Measurements from ENCODE around the gene FSD1.

DNA sequence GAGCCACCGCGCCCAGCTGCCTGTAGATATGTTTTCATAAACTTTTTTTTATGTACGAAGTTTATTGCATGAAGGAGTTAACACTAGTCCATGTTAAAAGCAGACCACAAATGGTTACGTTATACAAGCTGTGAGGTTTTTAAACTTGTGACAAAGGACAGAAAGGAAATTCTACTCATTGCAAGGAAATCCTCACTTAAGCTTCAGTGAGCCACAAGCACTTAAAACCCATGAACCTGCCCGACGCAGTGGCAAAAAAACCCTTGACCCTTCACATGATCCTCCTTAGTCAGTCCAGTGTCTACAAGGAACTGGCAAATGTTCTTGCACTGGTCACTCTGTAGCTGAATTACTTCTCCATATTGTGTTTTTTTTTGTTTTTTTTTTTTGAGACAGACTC is 43.1 kb downstream of the FSD1 start:
- TF ChIP-seq CEBPB (IDR thresholded peaks at IDR 0.05) = no peak
- TF ChIP-seq YY1 (IDR thresholded peaks at IDR 0.05; ENCODE audit: low read depth) = no peak
- TF ChIP-seq, protein P1, sequence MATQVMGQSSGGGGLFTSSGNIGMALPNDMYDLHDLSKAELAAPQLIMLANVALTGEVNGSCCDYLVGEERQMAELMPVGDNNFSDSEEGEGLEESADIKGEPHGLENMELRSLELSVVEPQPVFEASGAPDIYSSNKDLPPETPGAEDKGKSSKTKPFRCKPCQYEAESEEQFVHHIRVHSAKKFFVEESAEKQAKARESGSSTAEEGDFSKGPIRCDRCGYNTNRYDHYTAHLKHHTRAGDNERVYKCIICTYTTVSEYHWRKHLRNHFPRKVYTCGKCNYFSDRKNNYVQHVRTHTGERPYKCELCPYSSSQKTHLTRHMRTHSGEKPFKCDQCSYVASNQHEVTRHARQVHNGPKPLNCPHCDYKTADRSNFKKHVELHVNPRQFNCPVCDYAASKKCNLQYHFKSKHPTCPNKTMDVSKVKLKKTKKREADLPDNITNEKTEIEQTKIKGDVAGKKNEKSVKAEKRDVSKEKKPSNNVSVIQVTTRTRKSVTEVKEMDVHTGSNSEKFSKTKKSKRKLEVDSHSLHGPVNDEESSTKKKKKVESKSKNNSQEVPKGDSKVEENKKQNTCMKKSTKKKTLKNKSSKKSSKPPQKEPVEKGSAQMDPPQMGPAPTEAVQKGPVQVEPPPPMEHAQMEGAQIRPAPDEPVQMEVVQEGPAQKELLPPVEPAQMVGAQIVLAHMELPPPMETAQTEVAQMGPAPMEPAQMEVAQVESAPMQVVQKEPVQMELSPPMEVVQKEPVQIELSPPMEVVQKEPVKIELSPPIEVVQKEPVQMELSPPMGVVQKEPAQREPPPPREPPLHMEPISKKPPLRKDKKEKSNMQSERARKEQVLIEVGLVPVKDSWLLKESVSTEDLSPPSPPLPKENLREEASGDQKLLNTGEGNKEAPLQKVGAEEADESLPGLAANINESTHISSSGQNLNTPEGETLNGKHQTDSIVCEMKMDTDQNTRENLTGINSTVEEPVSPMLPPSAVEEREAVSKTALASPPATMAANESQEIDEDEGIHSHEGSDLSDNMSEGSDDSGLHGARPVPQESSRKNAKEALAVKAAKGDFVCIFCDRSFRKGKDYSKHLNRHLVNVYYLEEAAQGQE (IDR thresholded peaks at IDR 0.05; ENCODE audit: low read depth) = no peak
- TF ChIP-seq CREB1 (IDR thresholded peaks at IDR 0.05; ENCODE audit: low read depth) = no peak
- no peak for TF ChIP-seq TAF1 (IDR thresholded peaks at IDR 0.05; ENCODE audit: low read depth)
- no peak for TF ChIP-seq TEAD4 (IDR thresholded peaks at IDR 0.05)
- no peak for TF ChIP-seq RAD21 (IDR thresholded peaks at IDR 0.05; ENCODE audit: low read depth)
- TF ChIP-seq TCF12 (IDR thresholded peaks at IDR 0.05; ENCODE audit: low read depth) = no peak
- TF ChIP-seq EP300 (IDR thresholded peaks at IDR 0.05; ENCODE audit: borderline replicate concordance) = no peak

Measured in Ishikawa (cell line).